Endothelial cell of umbilical vein (primary cell): ENCODE results near the gene RDH13. TPM values are rescaled to one million over a fixed set of nuclear protein-coding genes. Genes with fewer than 3 reads are reported as not detected.
"Not testable (repeated sequence)": the region's sequence is repeated elsewhere in the genome, so short reads cannot be mapped to it uniquely, and the experiment has no call there.

ENCODE experiments used
- BruUV-seq: library from RNA; stranded (reverse); fragments of 400-500 nt; replicated peaks from 2 replicates; lab custom pipeline; 2021; lab: Mats Ljungman, UMichigan
- CTCF ChIA-PET: fragments of 300-600, 350-600 bp; sonication (Branson Sonifier 250); formaldehyde crosslinking; loops from one replicate; lab custom pipeline; 2021; ENCODE audit warnings: antibody characterized with exemption, inconsistent platforms; lab: Charles Lee
- POLR2A ChIA-PET: fragments of 300-600, 350-600 bp; sonication (Branson Sonifier 250); formaldehyde crosslinking; loops from one replicate; lab custom pipeline; 2021; ENCODE audit warnings: antibody characterized with exemption, inconsistent platforms; lab: Charles Lee
- DNase-seq: peaks from one replicate; pipeline ENCODE4 v3.0.0-alpha.2; 2011; ENCODE audit warnings: low read depth, low spot score
- FAIRE-seq: peaks from 2 replicates; lab custom pipeline; 2011; peaks lifted over from hg19 to GRCh38; lab: Jason Lieb, UNC
- H2AFZ ChIP-seq: 2 replicates; pipeline ENCODE4 v1.6.0; 2012; ENCODE audit warnings: low read depth, low read length, control low read depth, inconsistent platforms
- H3K27ac ChIP-seq: 2 replicates; pipeline ENCODE4 v1.5.1; 2011; ENCODE audit warnings: low read depth, mild to moderate bottlenecking, control low read depth, low read length, moderate library complexity; ENCODE audit not compliant: insufficient read depth
- H3K27me3 ChIP-seq, 2 experiments: 2 replicates each; pipeline versions ENCODE4 v1.6.0 to v1.6.1; 2011; ENCODE audit warnings: low read length in 2 of 2, mixed read lengths in 1 of 2; ENCODE audit not compliant: control insufficient read depth in 2 of 2, insufficient read depth in 2 of 2
- H3K36me3 ChIP-seq, 2 experiments: 2 replicates in 1 of 2; 3 replicates in 1 of 2; pipeline ENCODE4 v1.5.1; 2011; ENCODE audit warnings: low read length in 2 of 2, mild to moderate bottlenecking in 1 of 2, moderate library complexity in 1 of 2; ENCODE audit not compliant: control insufficient read depth in 2 of 2, insufficient read depth in 2 of 2; ENCODE audit errors: extremely low read depth in 1 of 2
- H3K4me1 ChIP-seq: 3 replicates; pipeline ENCODE4 v1.5.1; 2011; ENCODE audit warnings: mild to moderate bottlenecking, low read length; ENCODE audit not compliant: control insufficient read depth, insufficient read depth; ENCODE audit errors: extremely low read depth
- H3K4me2 ChIP-seq: 2 replicates; pipeline ENCODE4 v1.6.1; 2011; ENCODE audit warnings: low read length, control low read depth, mixed read lengths; ENCODE audit not compliant: insufficient read depth
- H3K4me3 ChIP-seq, 3 experiments: fragments of 200-600 bp in 1 of 3; sonication (generic), shearing (Covaris generic) in 1 of 3; replicated peaks in 1 of 3; 2 replicates each; pipeline ENCODE4 v1.5.1; 2011 to 2016; ENCODE audit warnings: control low read depth in 3 of 3, low read length in 3 of 3, mild to moderate bottlenecking in 2 of 3, inconsistent platforms in 1 of 3, low read depth in 1 of 3, moderate library complexity in 1 of 3; ENCODE audit not compliant: insufficient read depth in 1 of 3
- H3K79me2 ChIP-seq: 2 replicates; pipeline ENCODE4 v1.6.0; 2012; ENCODE audit warnings: low read length, inconsistent platforms; ENCODE audit not compliant: control insufficient read depth, insufficient read depth
- H3K9ac ChIP-seq: replicated peaks from 2 replicates; pipeline ENCODE3; 2011; ENCODE audit warnings: low read length, control low read depth; ENCODE audit not compliant: insufficient read depth; ENCODE audit errors: extremely low read depth
- H3K9me1 ChIP-seq: replicated peaks from 3 replicates; pipeline ENCODE4 v1.6.0; 2011; ENCODE audit warnings: mild to moderate bottlenecking, low read length; ENCODE audit not compliant: control insufficient read depth, insufficient read depth; ENCODE audit errors: extremely low read depth
- H3K9me3 ChIP-seq: replicated peaks from 2 replicates; pipeline ENCODE4 v1.5.1; 2012; ENCODE audit warnings: low read length, inconsistent platforms; ENCODE audit not compliant: control insufficient read depth, insufficient read depth
- H4K20me1 ChIP-seq: replicated peaks from 2 replicates; pipeline ENCODE3; 2011; ENCODE audit warnings: mild to moderate bottlenecking, low read length; ENCODE audit not compliant: control insufficient read depth, insufficient read depth; ENCODE audit errors: extremely low read depth
- EZH2 ChIP-seq: IDR thresholded peaks from 2 replicates; pipeline ENCODE4 v1.6.1; 2012; ENCODE audit warnings: borderline replicate concordance, low read depth, mild to moderate bottlenecking, moderate library complexity, low read length, inconsistent platforms; ENCODE audit not compliant: severe bottlenecking
- FOS ChIP-seq: IDR thresholded peaks from 2 replicates; pipeline ENCODE4 v1.6.1; 2011; ENCODE audit warnings: mild to moderate bottlenecking, low read length, moderate library complexity, borderline replicate concordance; ENCODE audit not compliant: insufficient read depth
- GATA2 ChIP-seq: IDR thresholded peaks from 2 replicates; pipeline ENCODE4 v1.7.0; 2011; ENCODE audit warnings: low read depth, mild to moderate bottlenecking, moderate library complexity, mixed read lengths, low read length; ENCODE audit not compliant: insufficient read length, insufficient read depth
- JUN ChIP-seq: IDR thresholded peaks from 2 replicates; pipeline ENCODE4 v1.6.1; 2011; ENCODE audit warnings: borderline replicate concordance, low read depth; ENCODE audit not compliant: insufficient read length, insufficient read depth
- MYC ChIP-seq: IDR thresholded peaks from one replicate; pipeline ENCODE4 v1.6.1; 2011; ENCODE audit warnings: mild to moderate bottlenecking, low read depth, low read length
- POLR2A ChIP-seq: IDR thresholded peaks from 2 replicates; pipeline ENCODE4 v1.6.1; 2012; ENCODE audit warnings: low read depth, mild to moderate bottlenecking, control low read depth, low read length
- POLR2AphosphoS5 ChIP-seq: IDR thresholded peaks from 2 replicates; pipeline ENCODE4 v1.6.1; 2012; ENCODE audit warnings: low read depth, mild to moderate bottlenecking, control low read depth, low read length, moderate library complexity; ENCODE audit not compliant: insufficient read depth
- dilution Hi-C: fragments of 300-500 bp; cut with MboI; formaldehyde crosslinking; loops from one replicate; pipeline ENCODE4 v1.15.0; 2019; ENCODE audit warnings: low sequenced_read_pairs; ENCODE audit not compliant: extremely low pct_ligation_motif_present
- intact Hi-C: fragments of 100-400 bp; cut with micrococcal nuclease; formaldehyde crosslinking; loops from one replicate; pipeline ENCODE4 v1.10.0; 2022
- polyA plus RNA-seq, 4 experiments: library from polyadenylated mRNA; depleted of rRNA in 3 of 4; stranded (reverse) in 3 of 4; unstranded in 1 of 4; fragments of >200 nt; gene quantifications; 2 replicates each; pipeline versions ENCODE4 v1.2.1 to v1.2.3, GENCODE V29; 2011 to 2012; ENCODE audit warnings: missing spikeins in 1 of 4
- total RNA-seq: library from RNA; stranded (reverse); gene quantifications from 2 replicates; pipeline ENCODE4 v1.2.3, GENCODE V29; 2021
- TF ChIP-seq, protein P1 (sequence below), 2 donors: IDR thresholded peaks; 1 replicate in 1 of 2; 2 replicates in 1 of 2; pipeline ENCODE4 v1.5.1; 2011; ENCODE audit warnings: low read length in 2 of 2, mild to moderate bottlenecking in 2 of 2, moderate library complexity in 2 of 2, control low read depth in 1 of 2, inconsistent platforms in 1 of 2, low read depth in 1 of 2; ENCODE audit not compliant: insufficient read depth in 1 of 2; ENCODE audit errors: extremely low read depth in 1 of 2
- TF ChIP-seq, protein P2 (sequence below): IDR thresholded peaks from 2 replicates; pipeline ENCODE4 v1.6.1; 2011; ENCODE audit not compliant: insufficient read depth, insufficient read length

RDH13 gene
- total and polyA plus RNA-seq, 2 donors (not counting 3 experiments of a cell fraction or from before 2014, with no cell fraction given), result 8.7 to 19.6 TPM

DNA sequence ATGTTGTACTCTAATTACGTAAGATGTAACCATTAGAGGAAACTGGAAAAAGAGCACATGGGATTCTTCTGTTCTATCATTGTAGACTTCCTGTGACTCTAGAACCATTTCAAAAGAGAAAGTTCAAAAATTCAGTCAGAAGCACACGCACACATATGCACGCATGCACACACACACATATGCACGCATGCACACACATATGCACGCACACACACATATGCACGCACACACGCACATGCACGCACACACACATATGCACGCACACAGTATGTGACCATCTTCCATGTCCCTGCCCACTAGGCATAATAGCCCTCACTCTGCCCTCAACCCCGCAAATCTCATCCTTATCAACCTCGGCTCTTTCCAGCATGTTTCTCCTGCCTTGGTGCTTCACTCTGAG lies 38.8 kb downstream of the RDH13 start:
- Histone ChIP-seq H3K36me3 (no peaks in the 10 kb centered on the region), H3K79me2 (no peaks in the 10 kb centered on the region), H3K4me3 (no peak overlapping the region), H3K9me1 (no peaks in the 10 kb centered on the region), H4K20me1 (no peaks in the 10 kb centered on the region), H3K9me3 (no peaks in the 10 kb centered on the region), H2AFZ (no peak overlapping the region), H3K27me3 (no peaks in the 10 kb centered on the region), H3K4me1 (no peaks in the 10 kb centered on the region), H3K27ac (no peak overlapping the region), H3K9ac (no peak overlapping the region), H3K4me2 (no peak overlapping the region)
- no TSS peak for BruUV-seq
- DNase-seq, result no peak
- CTCF ChIA-PET, result no interaction called here
- TF ChIP-seq MYC (no peak), POLR2AphosphoS5 (no peak), FOS (no peak), GATA2 (no peak), POLR2A (no peak), JUN (no peak), EZH2 (no peak)
- TF ChIP-seq, protein P1, sequence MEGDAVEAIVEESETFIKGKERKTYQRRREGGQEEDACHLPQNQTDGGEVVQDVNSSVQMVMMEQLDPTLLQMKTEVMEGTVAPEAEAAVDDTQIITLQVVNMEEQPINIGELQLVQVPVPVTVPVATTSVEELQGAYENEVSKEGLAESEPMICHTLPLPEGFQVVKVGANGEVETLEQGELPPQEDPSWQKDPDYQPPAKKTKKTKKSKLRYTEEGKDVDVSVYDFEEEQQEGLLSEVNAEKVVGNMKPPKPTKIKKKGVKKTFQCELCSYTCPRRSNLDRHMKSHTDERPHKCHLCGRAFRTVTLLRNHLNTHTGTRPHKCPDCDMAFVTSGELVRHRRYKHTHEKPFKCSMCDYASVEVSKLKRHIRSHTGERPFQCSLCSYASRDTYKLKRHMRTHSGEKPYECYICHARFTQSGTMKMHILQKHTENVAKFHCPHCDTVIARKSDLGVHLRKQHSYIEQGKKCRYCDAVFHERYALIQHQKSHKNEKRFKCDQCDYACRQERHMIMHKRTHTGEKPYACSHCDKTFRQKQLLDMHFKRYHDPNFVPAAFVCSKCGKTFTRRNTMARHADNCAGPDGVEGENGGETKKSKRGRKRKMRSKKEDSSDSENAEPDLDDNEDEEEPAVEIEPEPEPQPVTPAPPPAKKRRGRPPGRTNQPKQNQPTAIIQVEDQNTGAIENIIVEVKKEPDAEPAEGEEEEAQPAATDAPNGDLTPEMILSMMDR (IDR thresholded peaks at IDR 0.05; ENCODE audit: extremely low read depth in 1 of 2, insufficient read depth in 1 of 2, low read depth in 1 of 2, low read length in 2 of 2), result no peak
- TF ChIP-seq, protein P2, sequence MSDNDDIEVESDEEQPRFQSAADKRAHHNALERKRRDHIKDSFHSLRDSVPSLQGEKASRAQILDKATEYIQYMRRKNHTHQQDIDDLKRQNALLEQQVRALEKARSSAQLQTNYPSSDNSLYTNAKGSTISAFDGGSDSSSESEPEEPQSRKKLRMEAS, result no peak
- FAIRE-seq, result no peak
- intact Hi-C loops (no loop called here), dilution Hi-C loops (no loop called here)
- POLR2A ChIA-PET, result no interaction called here

DNA sequence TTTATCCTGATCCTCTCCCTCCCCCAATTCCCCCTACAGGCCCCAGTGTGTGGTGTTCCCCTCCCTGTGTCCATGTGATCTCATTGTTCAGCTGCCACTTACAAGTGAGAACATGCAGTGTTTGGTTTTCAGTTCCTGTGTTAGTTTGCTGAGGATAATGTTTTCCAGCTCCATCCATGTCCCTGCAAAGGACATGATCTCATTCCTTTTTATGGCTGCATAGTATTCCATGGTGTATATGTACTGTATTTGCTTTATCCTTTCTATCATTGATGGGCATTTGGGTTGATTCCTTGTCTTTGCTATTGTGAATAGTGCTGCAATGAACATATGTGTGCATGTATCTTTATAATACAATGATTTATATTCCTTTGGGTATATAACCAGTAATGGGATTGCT lies 42.6 kb downstream of the RDH13 start:
- H3K4me1 ChIP-seq, H3K9ac ChIP-seq, H3K27ac ChIP-seq, H2AFZ ChIP-seq, DNase-seq, H3K27me3 ChIP-seq, H3K4me2 ChIP-seq, H3K9me3 ChIP-seq, BruUV-seq, dilution Hi-C loops, H3K9me1 ChIP-seq, H3K36me3 ChIP-seq, intact Hi-C loops, POLR2A ChIA-PET, H4K20me1 ChIP-seq, H3K4me3 ChIP-seq, FAIRE-seq, H3K79me2 ChIP-seq, CTCF ChIA-PET: not testable (repeated sequence)
